ENCODE results near the gene TEAD1.

- TF ChIP-seq CTCF (IDR thresholded peaks at IDR 0.05), result no peak
- TF ChIP-seq POLR2A (IDR thresholded peaks at IDR 0.05), result no peak
Measured at GRCh38 chr11:12705874-12706273, 31.7 kb downstream of the TEAD1 start.
